ENCODE data around the gene ZNF407.
A peak's percentile ranks its signal among the peaks of the same experiment; 100 is the strongest.

The ZNF407 gene

DNA sequence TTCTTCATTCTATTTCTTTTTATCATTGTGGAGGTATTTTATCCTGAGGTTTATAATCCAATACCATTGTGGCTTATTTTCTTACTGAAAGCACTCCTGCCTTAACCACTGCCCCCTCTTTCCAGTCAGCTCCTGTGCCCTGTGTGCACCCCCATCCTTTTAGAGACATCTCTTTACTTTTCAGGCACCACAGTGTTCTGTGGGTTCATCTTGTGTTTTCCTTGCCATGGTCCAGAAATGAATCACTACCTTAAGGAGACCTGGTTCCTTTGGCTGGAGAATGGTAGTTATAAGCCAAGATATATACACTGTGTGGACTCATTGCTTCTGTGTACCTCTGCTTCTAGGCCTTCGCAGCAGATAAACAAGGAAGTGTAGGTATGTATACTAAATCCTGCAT is 332.9 kb downstream of the ZNF407 start:
- DNase-seq (ENCODE audit: low read depth, low spot score) = no peak

- no peak for DNase-seq (ENCODE audit: low read depth, low spot score)
Observed at GRCh38 chr18:74933930-74934329, 336.3 kb downstream of the ZNF407 start.

- DNase-seq (ENCODE audit: low read depth, low spot score) = no peak
Observed at GRCh38 chr18:74935434-74935833, 337.8 kb downstream of the ZNF407 start.

DNA sequence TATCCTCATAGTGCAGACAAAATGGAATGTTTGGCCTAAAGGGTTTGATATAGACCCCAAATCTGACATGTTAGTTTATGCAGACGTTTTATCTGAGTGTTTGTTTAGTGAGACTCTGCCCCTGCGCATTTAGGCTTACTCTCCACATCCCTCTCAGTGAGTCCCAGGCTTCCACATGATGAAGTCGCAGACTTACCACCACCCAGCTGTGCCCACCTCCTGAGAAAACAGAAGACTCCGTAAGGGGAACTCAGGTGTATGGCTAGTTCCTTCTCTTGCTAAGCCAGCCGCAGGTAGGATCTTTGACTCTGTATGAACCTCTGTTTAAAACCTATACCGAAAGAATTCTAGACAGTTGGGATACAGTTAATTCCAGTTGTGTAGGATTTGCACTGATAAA is 338.7 kb downstream of the ZNF407 start:
- DNase-seq (ENCODE audit: low read depth, low spot score) = no peak

DNA sequence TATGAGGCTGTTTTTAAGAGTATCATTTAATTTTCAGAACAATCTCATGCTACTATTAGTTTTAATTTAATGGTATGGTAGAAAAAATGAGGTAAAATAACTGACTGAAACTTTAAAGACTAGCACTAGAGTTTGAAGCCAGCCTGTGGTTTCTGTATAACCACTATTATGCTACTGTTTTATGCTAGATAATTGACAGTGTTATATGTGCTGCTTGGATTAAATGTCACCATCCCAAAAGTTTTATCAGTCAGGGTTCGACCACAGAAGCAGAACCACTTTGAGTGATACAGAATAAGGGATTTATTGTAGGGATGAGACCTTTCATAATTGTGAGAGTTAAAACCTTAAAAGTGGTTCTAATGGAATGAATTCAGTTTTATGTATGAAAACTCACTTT is 339.6 kb downstream of the ZNF407 start:
- DNase-seq (ENCODE audit: low read depth, low spot score) = no peak

DNA sequence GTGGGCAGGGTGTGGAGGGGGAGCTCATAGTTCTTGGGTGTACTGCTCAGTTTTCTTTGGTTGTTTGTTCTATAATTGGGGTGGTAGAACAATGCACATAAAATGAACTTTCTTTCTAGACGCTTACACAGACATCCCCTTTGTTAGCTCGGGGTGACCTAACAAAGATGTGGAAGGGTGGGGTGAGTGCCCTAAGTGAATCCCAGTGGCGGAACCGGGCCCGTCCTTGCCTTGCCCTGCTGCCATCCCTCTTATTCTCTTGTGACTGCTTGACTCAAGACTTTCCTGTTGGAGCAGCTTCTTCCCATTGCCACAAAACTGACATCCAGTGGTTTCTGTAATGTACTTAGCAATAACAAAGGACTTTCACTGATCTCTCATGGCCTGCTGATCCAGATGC is 343.2 kb downstream of the ZNF407 start:
- DNase-seq (ENCODE audit: low read depth, low spot score) = no peak

GRCh38 chr18:74942319-74942910 is 344.7 kb downstream of the ZNF407 start:
- DNase-seq (ENCODE audit: low read depth, low spot score) = no peak

- no peak for DNase-seq (ENCODE audit: low read depth, low spot score)
Observed at GRCh38 chr18:74944676-74945075, 347.0 kb downstream of the ZNF407 start.

- DNase-seq (ENCODE audit: low read depth, low spot score) = no peak
Observed at GRCh38 chr18:74945774-74946545, 348.3 kb downstream of the ZNF407 start.

GRCh38 chr18:74946646-74947375 is 349.1 kb downstream of the ZNF407 start:
- no peak for DNase-seq (ENCODE audit: low read depth, low spot score)

- no peak for DNase-seq (ENCODE audit: low read depth, low spot score)
Observed at GRCh38 chr18:74947417-74947816, 349.7 kb downstream of the ZNF407 start.

DNA sequence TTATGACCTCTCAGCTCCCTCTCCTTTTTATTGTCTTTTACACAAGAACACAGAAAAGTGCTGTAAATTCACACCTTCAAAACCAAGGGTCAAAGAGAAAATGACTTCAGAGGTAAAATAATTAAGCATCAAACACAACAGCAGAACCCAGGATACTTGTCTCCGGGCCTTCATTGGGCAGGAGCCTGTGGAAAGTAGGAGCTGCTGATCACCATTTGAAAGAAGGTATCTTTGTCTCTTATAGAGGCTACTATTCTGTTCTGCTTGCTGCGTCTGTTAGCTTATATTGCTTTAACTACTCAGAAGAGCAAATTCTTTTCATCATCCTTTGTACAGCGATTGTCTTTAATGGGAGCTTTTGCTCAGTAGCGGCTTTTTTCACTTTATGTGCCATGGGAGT is 350.2 kb downstream of the ZNF407 start:
- no peak for DNase-seq (ENCODE audit: low read depth, low spot score)

- no peak for DNase-seq (ENCODE audit: low read depth, low spot score)
Observed at GRCh38 chr18:74949611-74950010, 351.9 kb downstream of the ZNF407 start.

DNA sequence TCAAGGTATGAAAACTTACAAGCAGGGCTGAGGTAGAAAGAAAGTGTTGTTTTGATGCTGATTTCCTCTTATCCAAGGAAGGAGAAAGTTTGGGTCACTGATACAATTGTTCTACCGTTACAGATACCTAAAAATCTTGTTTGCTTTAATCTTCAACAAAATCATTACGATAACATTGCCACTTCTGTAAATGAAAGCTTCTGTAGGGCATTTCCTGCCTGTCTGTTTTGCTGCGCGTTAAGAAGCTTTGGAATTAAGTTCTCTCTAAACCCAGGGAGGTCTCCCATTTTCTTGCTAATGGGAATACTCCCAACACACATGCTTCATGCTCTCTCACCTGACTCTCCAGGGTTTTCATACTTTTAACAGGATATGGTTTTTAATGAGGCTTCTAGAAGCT is 352.8 kb downstream of the ZNF407 start:
- no peak for DNase-seq (ENCODE audit: low read depth, low spot score)

GRCh38 chr18:74951165-74951760 is 353.6 kb downstream of the ZNF407 start:
- DNase-seq (ENCODE audit: low read depth, low spot score) = peak; percentile 93

GRCh38 chr18:74957588-74958224 is 360.0 kb downstream of the ZNF407 start:
- DNase-seq (ENCODE audit: low read depth, low spot score) = no peak

- no peak for DNase-seq (ENCODE audit: low read depth, low spot score)
Observed at GRCh38 chr18:74959216-74959615, 361.5 kb downstream of the ZNF407 start.

GRCh38 chr18:74961596-74961995 is 363.9 kb downstream of the ZNF407 start:
- no peak for DNase-seq (ENCODE audit: low read depth, low spot score)

DNA sequence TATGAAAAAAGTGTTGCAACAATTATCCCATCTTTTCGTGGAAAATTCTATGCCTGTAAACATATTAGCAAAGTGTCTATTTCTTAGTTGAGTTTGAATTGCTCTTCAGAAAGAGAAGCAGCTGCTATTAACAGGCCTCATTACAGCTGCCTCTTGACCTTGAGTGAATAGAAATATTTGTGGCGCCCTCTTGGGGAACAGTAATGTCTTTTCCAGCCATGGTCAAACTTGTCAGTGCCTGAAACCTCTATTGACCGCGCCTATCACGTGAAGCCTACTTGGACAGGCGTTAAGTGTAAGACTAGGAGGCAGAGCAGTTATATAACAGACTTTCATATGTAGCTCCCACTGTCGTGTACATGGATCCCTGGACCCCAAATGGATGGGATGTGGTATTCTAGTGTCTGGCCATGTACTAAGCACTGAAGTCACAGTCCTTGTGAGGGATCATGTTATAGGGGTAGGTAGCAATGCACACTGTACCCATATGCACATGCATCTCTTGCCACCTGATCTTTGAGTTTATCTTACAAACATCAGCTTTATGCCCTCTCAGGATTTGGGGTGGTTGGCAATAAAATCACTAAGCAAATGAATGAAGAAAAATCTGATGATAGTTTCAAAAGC is 366.3 kb downstream of the ZNF407 start:
- no peak for DNase-seq (ENCODE audit: low read depth, low spot score)

GRCh38 chr18:74965682-74966081 is 368.0 kb downstream of the ZNF407 start:
- DNase-seq (ENCODE audit: low read depth, low spot score) = no peak

DNA sequence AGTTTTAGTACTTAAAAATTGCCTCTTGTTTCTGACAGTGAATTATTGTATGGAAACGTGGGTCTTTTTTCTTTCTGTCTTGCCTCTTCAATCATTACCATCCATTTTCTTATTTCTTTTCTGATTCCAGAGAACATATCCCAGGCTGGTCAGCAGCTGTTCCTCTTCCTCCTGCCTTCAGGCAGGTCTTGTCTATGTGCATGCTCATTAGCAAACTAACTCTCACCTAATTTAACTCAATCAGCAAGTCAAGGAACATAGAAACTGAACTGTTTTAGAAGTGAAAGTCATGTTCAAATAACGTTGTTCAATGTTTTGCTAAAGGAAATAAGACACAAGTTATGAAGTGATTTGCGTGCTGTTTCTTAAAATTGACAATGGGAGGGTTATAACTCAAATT is 369.8 kb downstream of the ZNF407 start:
- DNase-seq (ENCODE audit: low read depth, low spot score) = no peak

Data from smooth muscle cell of the brain vasculature (primary cell).